Measurements from ENCODE around the gene PIKFYVE. TPM values are rescaled to one million over a fixed set of nuclear protein-coding genes. Genes with fewer than 3 reads are reported as not detected.
A peak's percentile ranks its signal among the peaks of the same experiment; 100 is the strongest.

Gene PIKFYVE
- total RNA-seq, 1 donor from 2014 or later: 33.8 TPM

GRCh38 chr2:208268156-208268952 is 2.3 kb downstream of the PIKFYVE start:
- Mint-ChIP-seq H3K4me3 (peak overlapping the region; percentile 92), H3K27me3 (no peaks in the 10 kb centered on the region), H3K4me1 (ENCODE audit: unreplicated experiment) (peaks cover 28% of the 10 kb centered on the region), H3K36me3 (peaks cover 10% of the 10 kb centered on the region), H3K27ac (no peak overlapping the region), H3K9me3 (no peaks in the 10 kb centered on the region)
- no peak for TF ChIP-seq CTCF (conservative IDR thresholded peaks at IDR 0.05)
- DNase-seq (ENCODE audit: extremely low spot score, unreplicated experiment): no peak

- Mint-ChIP-seq H3K4me3 (no peak overlapping the region), H3K9me3 (no peaks in the 10 kb centered on the region), H3K36me3 (peaks cover 10% of the 10 kb centered on the region), H3K4me1 (ENCODE audit: unreplicated experiment) (peaks cover 28% of the 10 kb centered on the region), H3K27ac (no peak overlapping the region), H3K27me3 (no peaks in the 10 kb centered on the region)
- no peak for TF ChIP-seq CTCF (conservative IDR thresholded peaks at IDR 0.05)
- DNase-seq (ENCODE audit: extremely low spot score, unreplicated experiment): no peak
Measured at GRCh38 chr2:208269091-208269490, 3.0 kb downstream of the PIKFYVE start.

GRCh38 chr2:208274748-208275147 is 8.7 kb downstream of the PIKFYVE start:
- Mint-ChIP-seq H3K4me3 (no peak overlapping the region), H3K27ac (no peak overlapping the region), H3K9me3 (no peaks in the 10 kb centered on the region), H3K36me3 (peaks cover 54% of the 10 kb centered on the region), H3K4me1 (ENCODE audit: unreplicated experiment) (peaks cover 8% of the 10 kb centered on the region), H3K27me3 (no peaks in the 10 kb centered on the region)
- TF ChIP-seq CTCF (conservative IDR thresholded peaks at IDR 0.05): no peak
- DNase-seq (ENCODE audit: extremely low spot score, unreplicated experiment): no peak

GRCh38 chr2:208278549-208278948 is 12.5 kb downstream of the PIKFYVE start:
- Mint-ChIP-seq H3K36me3 (peaks cover 59% of the 10 kb centered on the region), H3K9me3 (no peaks in the 10 kb centered on the region), H3K27me3 (no peaks in the 10 kb centered on the region), H3K4me1 (ENCODE audit: unreplicated experiment) (peaks cover 4% of the 10 kb centered on the region), H3K4me3 (no peak overlapping the region), H3K27ac (no peak overlapping the region)
- no peak for TF ChIP-seq CTCF (conservative IDR thresholded peaks at IDR 0.05)
- no peak for DNase-seq (ENCODE audit: extremely low spot score, unreplicated experiment)

- H3K27me3 Mint-ChIP-seq: no peaks in the 10 kb centered on the region
- DNase-seq (ENCODE audit: extremely low spot score, unreplicated experiment): no peak
- peaks cover 4% of the 10 kb centered on the region for H3K4me1 Mint-ChIP-seq (ENCODE audit: unreplicated experiment)
- H3K4me3 Mint-ChIP-seq: no peak overlapping the region
- H3K27ac Mint-ChIP-seq: no peak overlapping the region
- no peak for TF ChIP-seq CTCF (conservative IDR thresholded peaks at IDR 0.05)
- H3K9me3 Mint-ChIP-seq: no peaks in the 10 kb centered on the region
- peaks cover 57% of the 10 kb centered on the region for H3K36me3 Mint-ChIP-seq
Measured at GRCh38 chr2:208279236-208279635, 13.2 kb downstream of the PIKFYVE start.
